Osteocyte (in vitro differentiated cells): ENCODE measurements around the gene HPSE. TPM values are rescaled to one million over a fixed set of nuclear protein-coding genes. Genes with fewer than 3 reads are reported as not detected.
A peak's percentile ranks its signal among the peaks of the same experiment; 100 is the strongest.

Experiments used
- DNase-seq: peaks from one replicate; pipeline ENCODE4 v3.0.0; 2021; ENCODE audit warnings: mixed read lengths; ENCODE audit not compliant: unreplicated experiment; ENCODE audit errors: extremely low spot score
- H3K27ac Mint-ChIP-seq: one replicate; pipeline ENCODE4 v1.8.0; 2021; ENCODE audit warnings: mild to moderate bottlenecking, mixed read lengths; ENCODE audit not compliant: unreplicated experiment
- H3K27me3 Mint-ChIP-seq: one replicate; pipeline ENCODE4 v1.8.0; 2021; ENCODE audit warnings: mixed read lengths; ENCODE audit not compliant: unreplicated experiment
- H3K36me3 Mint-ChIP-seq: one replicate; pipeline ENCODE4 v1.8.0; 2021; ENCODE audit warnings: mixed read lengths; ENCODE audit not compliant: unreplicated experiment
- H3K4me1 Mint-ChIP-seq: one replicate; pipeline ENCODE4 v1.8.0; 2021; ENCODE audit warnings: mixed read lengths; ENCODE audit not compliant: unreplicated experiment
- H3K4me3 Mint-ChIP-seq: one replicate; pipeline ENCODE4 v1.8.0; 2021; ENCODE audit warnings: mild to moderate bottlenecking, moderate library complexity, mixed read lengths; ENCODE audit not compliant: unreplicated experiment
- H3K9me3 Mint-ChIP-seq: one replicate; pipeline ENCODE4 v1.8.0; 2021; ENCODE audit warnings: mixed read lengths; ENCODE audit not compliant: unreplicated experiment
- total RNA-seq: library from RNA; stranded (reverse); gene quantifications from 2 replicates; pipeline ENCODE4 v1.2.1, GENCODE V29; 2021
- TF ChIP-seq, protein P1 (sequence below): fragments of 200-600 bp; sonication (generic); IDR thresholded peaks from 2 replicates; pipeline ENCODE4 v1.5.0; 2021; ENCODE audit warnings: antibody characterized with exemption, mild to moderate bottlenecking, moderate library complexity

Gene HPSE
- total RNA-seq, 1 donor from 2014 or later = 4.9 TPM

DNA sequence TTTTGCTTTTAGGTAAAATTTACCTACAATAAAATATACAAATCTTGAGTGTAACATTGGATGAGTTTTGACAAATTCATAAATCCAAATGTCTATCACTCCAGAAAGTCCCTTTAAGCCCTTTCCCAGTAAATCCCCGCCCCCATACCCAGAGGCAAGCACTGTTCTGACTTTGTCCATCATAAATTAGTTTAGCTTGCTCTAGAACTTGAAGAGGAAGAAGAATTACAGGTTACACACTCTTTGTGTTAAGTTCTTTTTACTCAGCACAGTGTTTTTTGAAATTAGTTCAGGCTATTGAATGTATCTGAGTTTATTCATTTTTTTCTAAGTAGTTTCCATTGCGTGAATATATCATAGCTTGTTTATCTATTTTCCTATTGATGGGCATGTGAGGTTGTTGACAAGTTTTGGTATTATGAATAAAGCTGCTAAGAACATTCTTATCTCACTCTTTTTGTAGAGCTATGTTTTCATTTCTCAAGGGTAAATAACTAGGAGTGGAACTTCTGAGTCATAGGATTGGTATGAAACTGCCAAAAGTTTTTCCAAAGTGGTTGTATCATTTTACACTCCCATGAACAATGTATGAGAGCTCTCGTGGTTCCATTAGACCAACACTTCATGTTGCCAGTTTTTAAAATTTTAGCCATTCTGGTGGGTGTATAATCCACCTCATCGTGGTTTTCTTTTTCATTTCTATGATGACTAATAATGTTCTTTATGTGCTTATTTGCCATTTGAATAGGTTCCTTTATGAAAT lies 22.4 kb upstream of the HPSE start:
- Mint-ChIP-seq H3K4me1 (peaks cover 22% of the 10 kb centered on the region), H3K36me3 (no peaks in the 10 kb centered on the region), H3K27me3 (no peaks in the 10 kb centered on the region), H3K9me3 (peaks cover 14% of the 10 kb centered on the region), H3K4me3 (peak overlapping the region; percentile 7), H3K27ac (peak overlapping the region; percentile 96)
- TF ChIP-seq, protein P1, sequence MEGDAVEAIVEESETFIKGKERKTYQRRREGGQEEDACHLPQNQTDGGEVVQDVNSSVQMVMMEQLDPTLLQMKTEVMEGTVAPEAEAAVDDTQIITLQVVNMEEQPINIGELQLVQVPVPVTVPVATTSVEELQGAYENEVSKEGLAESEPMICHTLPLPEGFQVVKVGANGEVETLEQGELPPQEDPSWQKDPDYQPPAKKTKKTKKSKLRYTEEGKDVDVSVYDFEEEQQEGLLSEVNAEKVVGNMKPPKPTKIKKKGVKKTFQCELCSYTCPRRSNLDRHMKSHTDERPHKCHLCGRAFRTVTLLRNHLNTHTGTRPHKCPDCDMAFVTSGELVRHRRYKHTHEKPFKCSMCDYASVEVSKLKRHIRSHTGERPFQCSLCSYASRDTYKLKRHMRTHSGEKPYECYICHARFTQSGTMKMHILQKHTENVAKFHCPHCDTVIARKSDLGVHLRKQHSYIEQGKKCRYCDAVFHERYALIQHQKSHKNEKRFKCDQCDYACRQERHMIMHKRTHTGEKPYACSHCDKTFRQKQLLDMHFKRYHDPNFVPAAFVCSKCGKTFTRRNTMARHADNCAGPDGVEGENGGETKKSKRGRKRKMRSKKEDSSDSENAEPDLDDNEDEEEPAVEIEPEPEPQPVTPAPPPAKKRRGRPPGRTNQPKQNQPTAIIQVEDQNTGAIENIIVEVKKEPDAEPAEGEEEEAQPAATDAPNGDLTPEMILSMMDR = no peak
- DNase-seq = no peak

DNA sequence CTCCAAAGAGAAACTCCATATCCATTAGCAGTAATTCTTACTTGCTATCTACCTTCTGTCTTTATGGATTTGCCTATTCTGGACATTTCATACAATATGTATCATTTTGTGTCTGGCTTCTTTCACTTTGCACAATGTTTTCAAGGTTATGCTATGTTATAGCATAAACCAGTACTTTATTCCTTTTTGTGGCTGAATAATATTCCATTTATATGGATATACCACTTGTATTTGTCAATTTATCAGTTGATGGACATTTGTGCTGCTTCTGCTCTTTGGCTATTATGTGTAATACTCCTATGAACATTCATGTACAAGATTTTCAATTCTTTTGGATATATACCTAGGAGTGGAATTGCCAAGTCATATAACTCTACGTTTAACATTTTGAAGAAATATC lies 18.9 kb upstream of the HPSE start:
- TF ChIP-seq, protein P1 = no peak
- Mint-ChIP-seq H3K4me3 (no peak overlapping the region), H3K4me1 (peaks cover 27% of the 10 kb centered on the region), H3K27me3 (no peaks in the 10 kb centered on the region), H3K9me3 (peaks cover 14% of the 10 kb centered on the region), H3K27ac (no peak overlapping the region), H3K36me3 (no peaks in the 10 kb centered on the region)
- DNase-seq = no peak

DNA sequence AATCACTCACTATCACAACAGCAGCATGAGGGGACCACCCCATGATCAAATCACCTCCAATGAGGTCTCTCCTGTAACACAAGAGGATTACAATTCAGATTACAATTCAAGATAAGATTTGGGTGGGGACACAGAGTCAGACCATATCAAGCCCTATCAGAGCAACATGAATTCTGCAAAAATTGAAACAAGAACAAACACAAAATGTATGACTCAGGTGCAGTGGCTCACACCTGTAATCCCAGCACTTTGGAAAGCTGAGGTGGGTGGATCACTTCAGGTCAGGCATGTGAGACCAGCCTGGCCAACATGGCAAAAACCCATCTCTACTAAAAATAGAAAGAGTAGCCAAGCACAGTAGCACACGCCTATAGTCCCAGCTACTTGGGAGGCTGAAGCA lies 13.4 kb upstream of the HPSE start:
- Mint-ChIP-seq H3K4me1 (peaks cover 6% of the 10 kb centered on the region), H3K9me3 (peaks cover 2% of the 10 kb centered on the region), H3K4me3 (no peak overlapping the region), H3K27me3 (peaks cover 17% of the 10 kb centered on the region), H3K27ac (no peak overlapping the region), H3K36me3 (no peaks in the 10 kb centered on the region)
- DNase-seq = no peak
- TF ChIP-seq, protein P1 = no peak

DNA sequence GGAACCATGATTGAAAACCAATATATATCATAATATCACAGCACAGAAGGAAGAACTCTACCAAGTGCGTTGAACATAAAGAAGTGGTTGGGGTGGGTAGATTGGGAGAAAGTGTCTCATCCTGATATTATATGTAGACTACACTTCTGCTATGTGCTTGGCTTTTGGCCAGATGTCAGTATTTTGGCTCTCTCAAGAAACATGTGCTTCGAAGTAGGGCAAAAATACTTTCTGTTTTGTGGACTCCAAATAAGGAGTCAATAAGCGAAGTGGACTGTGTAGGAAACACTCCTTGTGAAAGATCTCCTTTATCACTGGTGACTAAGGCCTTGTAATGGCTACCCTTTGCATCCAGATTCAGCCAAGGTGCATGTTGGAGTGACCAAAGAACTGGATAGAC lies 7.8 kb upstream of the HPSE start:
- H3K9me3 Mint-ChIP-seq = peaks cover 4% of the 10 kb centered on the region
- no peaks in the 10 kb centered on the region for H3K36me3 Mint-ChIP-seq
- no peak overlapping the region for H3K27ac Mint-ChIP-seq
- TF ChIP-seq, protein P1 = no peak
- H3K4me1 Mint-ChIP-seq = no peaks in the 10 kb centered on the region
- H3K4me3 Mint-ChIP-seq = no peak overlapping the region
- H3K27me3 Mint-ChIP-seq = peaks cover 25% of the 10 kb centered on the region
- no peak for DNase-seq

DNA sequence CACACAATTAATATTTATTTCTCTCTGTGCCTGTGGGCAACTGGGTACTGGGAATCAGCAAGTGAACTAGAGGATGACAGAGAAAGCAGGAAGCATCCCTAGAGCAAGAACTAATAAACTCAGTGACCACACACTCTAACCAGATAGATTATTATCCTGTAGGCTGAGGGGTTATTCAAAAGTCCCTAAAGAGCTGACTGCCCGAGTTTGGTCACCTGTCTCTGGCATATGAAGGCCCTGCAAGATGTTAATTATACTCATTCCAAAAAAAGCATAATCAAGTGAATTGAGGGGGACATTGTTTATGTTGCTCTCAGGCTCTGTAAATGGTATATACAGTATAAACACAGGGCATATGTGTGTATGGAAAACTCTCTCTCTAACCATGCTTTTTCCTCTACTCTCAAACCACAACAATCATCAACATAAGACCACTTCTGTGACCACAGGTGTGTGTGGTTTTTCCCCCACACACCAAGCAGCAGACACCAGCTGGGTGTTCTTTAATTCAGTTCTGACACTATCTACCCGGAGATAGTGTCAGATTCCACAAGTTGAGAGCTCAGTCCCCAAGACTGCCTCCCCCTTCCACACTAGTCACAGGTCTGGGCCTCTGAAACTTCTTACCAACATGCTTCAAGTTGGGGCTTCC lies 6.2 kb upstream of the HPSE start:
- Mint-ChIP-seq H3K4me3 (no peak overlapping the region), H3K27ac (no peak overlapping the region), H3K27me3 (peaks cover 29% of the 10 kb centered on the region), H3K36me3 (no peaks in the 10 kb centered on the region), H3K4me1 (no peaks in the 10 kb centered on the region), H3K9me3 (peaks cover 4% of the 10 kb centered on the region)
- TF ChIP-seq, protein P1 = no peak
- no peak for DNase-seq
